ENCODE data around the gene FAM217B. TPM values are rescaled to one million over a fixed set of nuclear protein-coding genes. Genes with fewer than 3 reads are reported as not detected.

FAM217B gene
- total RNA-seq, 1 donor = 5.8 TPM

GRCh38 chr20:59945175-59945574 lies 5.0 kb downstream of the FAM217B start:
- no peak overlapping the region for H3K4me3 ChIP-seq (ENCODE audit: low read depth, low read length)
- TF ChIP-seq CTCF (IDR thresholded peaks at IDR 0.05; ENCODE audit: insufficient read depth, low read length) = no peak
- no peak for DNase-seq (ENCODE audit: low read depth)

- no peak overlapping the region for H3K4me3 ChIP-seq (ENCODE audit: low read depth, low read length)
- no peak for TF ChIP-seq CTCF (IDR thresholded peaks at IDR 0.05; ENCODE audit: insufficient read depth, low read length)
- peak; percentile 35 for DNase-seq (ENCODE audit: low read depth)
Measured at GRCh38 chr20:59945731-59946130, 5.5 kb downstream of the FAM217B start.

GRCh38 chr20:59947376-59947775 lies 7.2 kb downstream of the FAM217B start:
- DNase-seq (ENCODE audit: low read depth) = no peak
- no peak for TF ChIP-seq CTCF (IDR thresholded peaks at IDR 0.05; ENCODE audit: insufficient read depth, low read length)
- H3K4me3 ChIP-seq (ENCODE audit: low read depth, low read length) = no peak overlapping the region

- no peak for TF ChIP-seq CTCF (IDR thresholded peaks at IDR 0.05; ENCODE audit: insufficient read depth, low read length)
- DNase-seq (ENCODE audit: low read depth) = no peak
- H3K4me3 ChIP-seq (ENCODE audit: low read depth, low read length) = no peak overlapping the region
Measured at GRCh38 chr20:59948212-59948611, 8.0 kb downstream of the FAM217B start.

- DNase-seq (ENCODE audit: low read depth) = peak; percentile 79
- peak; percentile 66 for TF ChIP-seq CTCF (IDR thresholded peaks at IDR 0.05; ENCODE audit: insufficient read depth, low read length)
- H3K4me3 ChIP-seq (ENCODE audit: low read depth, low read length) = no peak overlapping the region
Measured at GRCh38 chr20:59948828-59949720, 8.9 kb downstream of the FAM217B start.

- no peak overlapping the region for H3K4me3 ChIP-seq (ENCODE audit: low read depth, low read length)
- DNase-seq (ENCODE audit: low read depth) = no peak
- no peak for TF ChIP-seq CTCF (IDR thresholded peaks at IDR 0.05; ENCODE audit: insufficient read depth, low read length)
Measured at GRCh38 chr20:59949911-59950310, 9.7 kb downstream of the FAM217B start.

Measured in fibroblast of the aortic adventitia (primary cell).